Natural killer cell (primary cell): ENCODE data around the gene COPS2. TPM values are rescaled to one million over a fixed set of nuclear protein-coding genes. Genes with fewer than 3 reads are reported as not detected.

Experiments used
- ATAC-seq, 3 donors: fragments of 150-1000 bp in 2 of 3; fragments of 200-7000 bp in 1 of 3; cut with Tn5 transposase; 1 replicate in 1 of 3; 2 replicates in 2 of 3; pipeline ENCODE4 v1.10.0; 2021; ENCODE audit warnings: mild to moderate bottlenecking in 2 of 3, moderate library complexity in 2 of 3
- DNase-seq, 2 donors: peaks; one replicate each; pipeline versions ENCODE4 v3.0.0 to v3.0.0-alpha.2; 2013 to 2021; ENCODE audit warnings: mixed read lengths in 1 of 2
- H3K27ac ChIP-seq: one replicate; pipeline ENCODE4 v1.5.1; 2013; ENCODE audit warnings: mild to moderate bottlenecking, low read length
- H3K27me3 ChIP-seq: one replicate; pipeline ENCODE4 v1.6.1; 2013; ENCODE audit warnings: low read length; ENCODE audit not compliant: control insufficient read depth, insufficient read depth
- H3K36me3 ChIP-seq: one replicate; pipeline ENCODE4 v1.6.1; 2013; ENCODE audit warnings: low read length; ENCODE audit not compliant: control insufficient read depth, insufficient read depth
- H3K4me1 ChIP-seq: one replicate; pipeline ENCODE4 v1.6.1; 2013; ENCODE audit warnings: low read length; ENCODE audit not compliant: control insufficient read depth, insufficient read depth
- H3K4me3 ChIP-seq: one replicate; pipeline ENCODE4 v1.5.1; 2013; ENCODE audit warnings: low read length
- H3K9me3 ChIP-seq: one replicate; pipeline ENCODE4 v1.6.1; 2013; ENCODE audit warnings: low read length; ENCODE audit not compliant: control insufficient read depth, insufficient read depth
- H3K27ac Mint-ChIP-seq, 2 donors: one replicate each; pipeline ENCODE4 v1.8.0; 2022; ENCODE audit warnings: mild to moderate bottlenecking in 2 of 2, mixed read lengths in 2 of 2, moderate library complexity in 1 of 2
- H3K27me3 Mint-ChIP-seq, 2 donors: one replicate each; pipeline ENCODE4 v1.8.0; 2022; ENCODE audit warnings: low read depth in 2 of 2, mixed read lengths in 2 of 2
- H3K36me3 Mint-ChIP-seq: one replicate; pipeline ENCODE4 v1.8.0; 2022; ENCODE audit warnings: mixed read lengths
- H3K4me1 Mint-ChIP-seq, 2 donors: one replicate each; pipeline ENCODE4 v1.8.0; 2022; ENCODE audit warnings: mixed read lengths in 2 of 2
- H3K4me3 Mint-ChIP-seq: one replicate; pipeline ENCODE4 v1.8.0; 2022; ENCODE audit warnings: mild to moderate bottlenecking, moderate library complexity, mixed read lengths
- H3K9me3 Mint-ChIP-seq, 2 donors: one replicate each; pipeline ENCODE4 v1.8.0; 2022; ENCODE audit warnings: mixed read lengths in 2 of 2
- WGBS: methylation state at CpG from one replicate; pipeline ENCODE4 v1.1.7; 2013; ENCODE audit warnings: missing lambda C conversion rate; ENCODE audit not compliant: insufficient coverage; 5-methylcytosine and 5-hydroxymethylcytosine counted together
- intact Hi-C: fragments of 100-400 bp; cut with micrococcal nuclease; formaldehyde crosslinking; loops from one replicate; pipeline ENCODE4 v1.14.2; 2022
- total RNA-seq, 4 donors: library from RNA; stranded (reverse); fragments of 120-200 nt in 1 of 4; gene quantifications; one replicate each; pipeline versions ENCODE4 v1.2.3 to v1.2.4, GENCODE V29; 2013 to 2022
- TF ChIP-seq, protein P1 (sequence below): fragments of 200-600 bp; IDR thresholded peaks from one replicate; pipeline ENCODE4 v1.8.0; 2022; ENCODE audit warnings: antibody characterized with exemption

COPS2 gene
- total RNA-seq, 3 donors from 2014 or later (not counting 1 experiment from before 2014, with no cell fraction given): 77.6 to 90.7 (median 89.3) TPM

DNA sequence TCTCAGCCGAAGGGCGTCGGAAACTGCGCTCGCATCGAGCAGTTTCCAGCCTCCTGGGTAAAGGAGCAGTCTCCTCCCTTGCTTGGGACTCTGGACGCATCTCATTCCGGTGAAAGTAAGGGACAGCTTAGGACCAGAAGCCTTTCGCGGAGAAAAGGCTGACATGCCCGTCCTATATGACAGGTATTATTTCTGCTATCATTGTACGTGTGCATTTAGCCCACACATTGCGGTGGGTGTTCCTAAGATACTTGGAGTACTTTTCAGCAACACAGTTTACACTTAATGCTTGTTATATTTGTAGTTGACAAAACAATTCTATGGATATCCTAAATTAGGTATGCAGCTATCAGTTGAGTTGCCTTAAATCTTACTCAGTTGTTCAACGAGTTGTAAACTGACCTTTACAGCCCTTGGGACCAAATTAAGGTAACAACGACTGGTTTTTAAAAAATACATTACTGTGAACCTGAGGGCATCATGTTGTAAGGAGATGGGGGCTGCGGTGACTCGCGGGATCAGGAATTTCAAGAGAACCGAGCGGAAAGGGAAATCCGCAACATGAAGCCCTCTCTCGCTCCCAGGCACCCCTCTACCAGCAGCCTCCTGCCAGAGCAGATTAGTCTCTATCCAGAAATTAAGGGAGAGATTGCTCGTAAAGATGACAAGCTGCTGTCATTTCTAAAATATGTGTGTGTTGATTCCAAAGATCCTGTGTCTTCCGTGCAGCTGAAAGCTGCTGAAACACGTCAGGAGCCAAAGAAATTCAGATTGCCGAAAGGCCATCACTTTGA lies 632 bp upstream of the COPS2 start:
- Histone ChIP-seq H3K36me3 (no peaks in the 10 kb centered on the region), H3K4me1 (peaks cover 4% of the 10 kb centered on the region), H3K27me3 (no peaks in the 10 kb centered on the region), H3K27ac (peak overlapping the region; percentile 90), H3K4me3 (peak overlapping the region; percentile 87), H3K9me3 (no peaks in the 10 kb centered on the region)
- under 1% methylated on average over 25 of the region's 26 CpGs for WGBS
- intact Hi-C loops: loop anchor here (1.0 to 10.0 kb wide), 6 partner anchors 14 to 1749 kb away; partner anchors contain the start of genes AP4E1, DTWD1, EID1 and FAM227B
- peaks cover 27 to 32% of the 10 kb centered on the region in 2 donors for H3K4me1 Mint-ChIP-seq
- H3K27ac Mint-ChIP-seq: peak overlapping the region; percentile 95 to 99
- H3K27me3 Mint-ChIP-seq: no peaks in the 10 kb centered on the region
- DNase-seq (peak in 1 of 2 donors; percentile 36), ATAC-seq (peak in 2 of 3 donors; percentile 4 to 18)
- TF ChIP-seq, protein P1, sequence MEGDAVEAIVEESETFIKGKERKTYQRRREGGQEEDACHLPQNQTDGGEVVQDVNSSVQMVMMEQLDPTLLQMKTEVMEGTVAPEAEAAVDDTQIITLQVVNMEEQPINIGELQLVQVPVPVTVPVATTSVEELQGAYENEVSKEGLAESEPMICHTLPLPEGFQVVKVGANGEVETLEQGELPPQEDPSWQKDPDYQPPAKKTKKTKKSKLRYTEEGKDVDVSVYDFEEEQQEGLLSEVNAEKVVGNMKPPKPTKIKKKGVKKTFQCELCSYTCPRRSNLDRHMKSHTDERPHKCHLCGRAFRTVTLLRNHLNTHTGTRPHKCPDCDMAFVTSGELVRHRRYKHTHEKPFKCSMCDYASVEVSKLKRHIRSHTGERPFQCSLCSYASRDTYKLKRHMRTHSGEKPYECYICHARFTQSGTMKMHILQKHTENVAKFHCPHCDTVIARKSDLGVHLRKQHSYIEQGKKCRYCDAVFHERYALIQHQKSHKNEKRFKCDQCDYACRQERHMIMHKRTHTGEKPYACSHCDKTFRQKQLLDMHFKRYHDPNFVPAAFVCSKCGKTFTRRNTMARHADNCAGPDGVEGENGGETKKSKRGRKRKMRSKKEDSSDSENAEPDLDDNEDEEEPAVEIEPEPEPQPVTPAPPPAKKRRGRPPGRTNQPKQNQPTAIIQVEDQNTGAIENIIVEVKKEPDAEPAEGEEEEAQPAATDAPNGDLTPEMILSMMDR: no peak
- H3K9me3 Mint-ChIP-seq: no peaks in the 10 kb centered on the region
- no peaks in the 10 kb centered on the region for H3K36me3 Mint-ChIP-seq
- H3K4me3 Mint-ChIP-seq: peak overlapping the region; percentile 99

DNA sequence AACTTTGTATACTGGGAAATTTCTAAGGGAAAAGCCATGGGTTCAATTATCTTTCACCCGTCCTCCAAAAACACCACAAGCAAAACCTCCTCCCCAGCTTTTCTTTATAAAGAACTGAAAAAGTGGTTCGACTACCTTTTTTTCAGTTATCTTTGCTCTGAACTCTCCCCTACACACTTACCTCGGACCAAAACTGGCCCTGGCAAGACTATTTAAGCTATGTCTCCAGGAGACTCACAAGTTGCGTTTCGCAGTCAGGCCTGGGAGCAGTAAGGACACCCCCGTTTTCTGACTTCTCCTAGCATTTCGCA lies 645 bp downstream of the COPS2 start:
- no peaks in the 10 kb centered on the region for H3K27me3 Mint-ChIP-seq
- H3K9me3 Mint-ChIP-seq: no peaks in the 10 kb centered on the region
- peak overlapping the region; percentile 90 for H3K27ac ChIP-seq
- intact Hi-C loops: loop anchor here (1.0 to 10.0 kb wide), 6 partner anchors 16 to 1750 kb away; partner anchors contain the start of genes AP4E1, DTWD1, EID1 and FAM227B
- peak overlapping the region; percentile 95 to 99 for H3K27ac Mint-ChIP-seq
- H3K4me1 Mint-ChIP-seq: peaks cover 27 to 32% of the 10 kb centered on the region in 2 donors
- no peak for ATAC-seq
- no peak for DNase-seq
- no peaks in the 10 kb centered on the region for H3K9me3 ChIP-seq
- H3K27me3 ChIP-seq: no peaks in the 10 kb centered on the region
- no peaks in the 10 kb centered on the region for H3K36me3 Mint-ChIP-seq
- peaks cover 7% of the 10 kb centered on the region for H3K4me1 ChIP-seq
- TF ChIP-seq, protein P1: no peak
- WGBS: 0% methylated on average over 7 of the region's 7 CpGs
- H3K4me3 Mint-ChIP-seq: peak overlapping the region; percentile 99
- H3K36me3 ChIP-seq: no peaks in the 10 kb centered on the region
- peak overlapping the region; percentile 87 for H3K4me3 ChIP-seq

DNA sequence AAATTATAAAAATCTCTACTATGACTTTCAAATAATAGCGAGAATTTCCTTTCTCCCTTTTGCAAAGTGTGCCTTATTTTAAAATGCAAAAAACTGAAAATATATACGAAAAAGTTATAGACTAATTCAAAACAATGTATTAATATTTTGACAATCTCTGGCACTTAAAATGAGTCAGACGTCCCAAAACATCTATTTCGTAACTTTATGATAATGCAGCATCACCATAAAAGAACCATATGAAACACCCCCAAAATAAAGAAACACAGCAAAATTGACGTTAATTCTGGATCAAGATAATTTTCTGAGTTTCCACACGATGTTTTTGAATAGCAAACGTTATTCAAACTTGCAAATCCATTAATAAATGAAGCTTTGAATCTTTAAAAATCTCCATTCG lies 1.0 kb downstream of the COPS2 start:
- peaks cover 28 to 34% of the 10 kb centered on the region in 2 donors for H3K4me1 Mint-ChIP-seq
- no peaks in the 10 kb centered on the region for H3K27me3 ChIP-seq
- DNase-seq (no peak), ATAC-seq (no peak)
- H3K9me3 Mint-ChIP-seq: no peaks in the 10 kb centered on the region
- H3K4me3 ChIP-seq: peak overlapping the region; percentile 87
- intact Hi-C loops: loop anchor here (10.0 kb wide), 1 partner anchor 1750 kb away; the partner anchor contains the start of gene AP4E1
- no peaks in the 10 kb centered on the region for H3K27me3 Mint-ChIP-seq
- peak overlapping the region; percentile 99 for H3K4me3 Mint-ChIP-seq
- peaks cover 7% of the 10 kb centered on the region for H3K4me1 ChIP-seq
- peaks cover 3% of the 10 kb centered on the region for H3K36me3 ChIP-seq
- no peaks in the 10 kb centered on the region for H3K36me3 Mint-ChIP-seq
- TF ChIP-seq, protein P1: no peak
- H3K9me3 ChIP-seq: no peaks in the 10 kb centered on the region
- WGBS: 26% methylated on average over 5 of the region's 8 CpGs
- H3K27ac Mint-ChIP-seq: peak overlapping the region; percentile 95 to 99
- H3K27ac ChIP-seq: peak overlapping the region; percentile 90
